B cell (primary cell): ENCODE results near the gene HACE1. TPM values are rescaled to one million over a fixed set of nuclear protein-coding genes. Genes with fewer than 3 reads are reported as not detected.
"Not testable (repeated sequence)": the region's sequence is repeated elsewhere in the genome, so short reads cannot be mapped to it uniquely, and the experiment has no call there.

Experiments
- ATAC-seq: fragments of 200-7000 bp; cut with Tn5 transposase; one replicate; pipeline ENCODE4 v1.10.0; 2021; ENCODE audit warnings: low read depth, mild to moderate bottlenecking, moderate number of reproducible peaks, moderate library complexity
- CTCF ChIA-PET: fragments of 350-600 bp; sonication (Branson Sonifier 250); formaldehyde crosslinking; loops from one replicate; lab custom pipeline; 2021; ENCODE audit warnings: antibody characterized with exemption, inconsistent platforms; lab: Charles Lee
- POLR2A ChIA-PET: fragments of 350-600 bp; sonication (Branson Sonifier 250); formaldehyde crosslinking; loops from one replicate; lab custom pipeline; 2021; ENCODE audit warnings: antibody characterized with exemption; lab: Charles Lee
- DNase-seq: peaks from one replicate; pipeline ENCODE4 v3.0.0; 2013
- H2AFZ ChIP-seq: 2 replicates; pipeline ENCODE4 v1.6.1; 2012; ENCODE audit warnings: mild to moderate bottlenecking, low read depth, low read length; ENCODE audit not compliant: insufficient read depth, poor library complexity, severe bottlenecking
- H3K27ac ChIP-seq, 2 donors: 1 replicate in 1 of 2; 2 replicates in 1 of 2; pipeline ENCODE4 v1.5.1; 2012 to 2013; ENCODE audit warnings: low read length in 2 of 2, mild to moderate bottlenecking in 2 of 2, moderate library complexity in 1 of 2
- H3K27me3 ChIP-seq, 4 experiments: fragments of 200-600 bp in 1 of 4; sonication (generic) in 1 of 4; replicated peaks in 1 of 4; 1 replicate in 2 of 4; 2 replicates in 2 of 4; pipeline versions ENCODE4 v1.6.1 to v1.7.0; 2013 to 2016; ENCODE audit warnings: low read length in 3 of 4, mild to moderate bottlenecking in 2 of 4, mixed read lengths in 1 of 4, moderate library complexity in 1 of 4; ENCODE audit not compliant: insufficient read depth in 4 of 4, control insufficient read depth in 3 of 4; ENCODE audit errors: control extremely low read depth in 1 of 4
- H3K36me3 ChIP-seq, 2 experiments: replicated peaks in 1 of 2; 1 replicate in 1 of 2; 2 replicates in 1 of 2; pipeline versions ENCODE4 v1.6.1 to v1.7.1; 2013; ENCODE audit warnings: low read length in 1 of 2; ENCODE audit not compliant: insufficient read depth in 2 of 2, control insufficient read depth in 1 of 2; ENCODE audit errors: control extremely low read depth in 1 of 2, extremely low read depth in 1 of 2
- H3K4me1 ChIP-seq, 2 donors: fragments of 200-600 bp in 1 of 2; sonication (generic) in 1 of 2; 1 replicate in 1 of 2; 2 replicates in 1 of 2; pipeline versions ENCODE4 v1.5.1 to v1.6.1; 2013 to 2017; ENCODE audit warnings: low read length in 2 of 2; ENCODE audit not compliant: control insufficient read depth in 2 of 2, insufficient read depth in 2 of 2
- H3K4me2 ChIP-seq: replicated peaks from 2 replicates; pipeline ENCODE3; 2012; ENCODE audit warnings: mild to moderate bottlenecking, low read depth, low read length; ENCODE audit not compliant: poor library complexity, severe bottlenecking
- H3K4me3 ChIP-seq, 5 experiments: fragments of 200-600 bp in 1 of 5; sonication (generic) in 1 of 5; 1 replicate in 3 of 5; 2 replicates in 2 of 5; pipeline versions ENCODE4 v1.5.1 to v1.7.0; 2011 to 2016; ENCODE audit warnings: low read length in 4 of 5, mild to moderate bottlenecking in 4 of 5, low read depth in 2 of 5, control low read depth in 1 of 5, moderate library complexity in 1 of 5; ENCODE audit not compliant: insufficient read depth in 1 of 5; ENCODE audit errors: control extremely low read depth in 1 of 5, extremely low read depth in 1 of 5
- H3K79me2 ChIP-seq: fragments of 200-600 bp; sonication (generic); one replicate; pipeline ENCODE4 v1.6.0; 2016; ENCODE audit warnings: low read length; ENCODE audit not compliant: control insufficient read depth, insufficient read depth
- H3K9ac ChIP-seq: fragments of 200-600 bp; sonication (generic); 2 replicates; pipeline ENCODE4 v1.6.1; 2017; ENCODE audit warnings: mild to moderate bottlenecking, low read length, moderate library complexity
- H3K9me3 ChIP-seq, 3 donors: one replicate each; pipeline versions ENCODE4 v1.6.1 to v1.7.1; 2013; ENCODE audit warnings: low read length in 2 of 3; ENCODE audit not compliant: control insufficient read depth in 2 of 3, insufficient read depth in 1 of 3; ENCODE audit errors: control extremely low read depth in 1 of 3
- H4K20me1 ChIP-seq: 2 replicates; pipeline ENCODE4 v1.6.0; 2012; ENCODE audit warnings: mild to moderate bottlenecking, low read length; ENCODE audit not compliant: insufficient read depth, control insufficient read depth, poor library complexity, severe bottlenecking
- H3K27ac Mint-ChIP-seq: one replicate; pipeline ENCODE4 v1.8.0; 2021; ENCODE audit warnings: mixed read lengths
- H3K27me3 Mint-ChIP-seq: one replicate; pipeline ENCODE4 v1.8.0; 2021; ENCODE audit warnings: mixed read lengths
- H3K4me1 Mint-ChIP-seq: one replicate; pipeline ENCODE4 v1.8.0; 2021; ENCODE audit warnings: mixed read lengths
- H3K4me3 Mint-ChIP-seq: one replicate; pipeline ENCODE4 v1.8.0; 2021; ENCODE audit warnings: mixed read lengths
- H3K9me3 Mint-ChIP-seq: one replicate; pipeline ENCODE4 v1.8.0; 2022; ENCODE audit warnings: mixed read lengths; ENCODE audit not compliant: insufficient read depth
- EZH2 ChIP-seq: IDR thresholded peaks from 2 replicates; pipeline ENCODE4 v1.6.1; 2012; ENCODE audit warnings: borderline replicate concordance, low read depth, mild to moderate bottlenecking, moderate library complexity, low read length; ENCODE audit not compliant: insufficient read depth, poor library complexity, severe bottlenecking
- WGBS: methylation state at CpG from one replicate; pipeline ENCODE4 v1.1.5; 2013; ENCODE audit warnings: missing lambda C conversion rate; ENCODE audit not compliant: insufficient coverage; 5-methylcytosine and 5-hydroxymethylcytosine counted together
- intact Hi-C: fragments of 100-400 bp; cut with micrococcal nuclease; formaldehyde crosslinking; loops from one replicate; pipeline ENCODE4 v1.10.0; 2022
- polyA plus RNA-seq: library from polyadenylated mRNA; depleted of rRNA; stranded (reverse); fragments of >200 nt; gene quantifications from 2 replicates; pipeline ENCODE4 v1.2.3, GENCODE V29; 2012
- total RNA-seq, 2 donors: library from RNA; stranded (reverse); fragments of 120-200 nt in 1 of 2; gene quantifications; 1 replicate in 1 of 2; 2 replicates in 1 of 2; pipeline versions ENCODE4 v1.2.3 to v1.2.4, GENCODE V29; 2013 to 2022
- TF ChIP-seq, protein P1 (sequence below): fragments of 200-600 bp; IDR thresholded peaks from one replicate; pipeline ENCODE4 v1.8.0; 2022; ENCODE audit warnings: antibody characterized with exemption, mild to moderate bottlenecking

HACE1 gene
- total and polyA plus RNA-seq, 2 donors (not counting 1 experiment from before 2014, with no cell fraction given): 7.5 to 19.2 TPM

DNA sequence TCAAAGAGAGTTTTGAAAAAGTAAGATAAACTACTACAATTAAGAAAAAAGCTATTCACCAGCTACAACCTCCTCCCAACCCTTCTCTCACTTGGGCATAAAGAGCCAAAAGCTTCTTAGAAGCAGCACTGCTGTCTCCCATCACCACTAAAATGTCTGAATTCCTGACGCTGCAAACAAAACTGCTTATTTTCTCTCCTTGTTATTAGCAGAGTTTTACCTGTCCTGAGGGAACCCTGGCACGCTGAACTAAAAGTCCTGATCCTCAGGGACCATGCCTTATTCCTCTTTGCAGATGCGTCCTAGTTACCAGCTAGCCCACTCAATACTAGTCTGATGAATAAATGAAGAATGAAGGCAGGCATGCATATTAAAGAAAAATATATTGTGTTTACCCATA, 1.1 kb downstream of the HACE1 start:
- H3K27ac Mint-ChIP-seq: peak overlapping the region; percentile 37

DNA sequence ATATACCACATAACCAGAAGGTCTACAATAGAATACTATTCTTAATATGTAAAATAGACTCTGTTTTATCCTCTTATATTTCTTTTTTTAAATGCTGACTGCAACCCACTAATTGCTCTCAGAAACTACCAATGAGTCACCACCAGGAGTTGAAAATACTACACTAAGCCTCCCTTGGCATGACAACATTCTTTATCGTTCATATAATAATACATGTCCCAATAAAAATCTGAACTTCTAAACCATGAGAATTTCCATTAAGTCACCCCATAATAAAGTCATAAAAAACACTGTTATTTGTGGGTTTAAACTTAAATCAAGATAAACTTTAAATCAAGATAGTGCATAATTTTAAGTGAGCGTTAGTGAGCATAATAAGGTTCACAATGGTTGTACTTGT, 4.2 kb downstream of the HACE1 start:
- Histone ChIP-seq H2AFZ (no peak overlapping the region), H3K79me2 (peaks cover 7% of the 10 kb centered on the region), H3K4me2 (no peak overlapping the region), H4K20me1 (no peaks in the 10 kb centered on the region), H3K27ac (no peak overlapping the region), H3K27me3 (no peaks in the 10 kb centered on the region), H3K4me1 (peaks cover 6 to 8% of the 10 kb centered on the region in 2 donors), H3K4me3 (no peak overlapping the region), H3K9me3 (no peaks in the 10 kb centered on the region), H3K36me3 (no peaks in the 10 kb centered on the region), H3K9ac (no peak overlapping the region)
- peaks cover 16% of the 10 kb centered on the region for H3K4me1 Mint-ChIP-seq
- DNase-seq (no peak), ATAC-seq (no peak)
- H3K9me3 Mint-ChIP-seq: no peaks in the 10 kb centered on the region
- no peak overlapping the region for H3K4me3 Mint-ChIP-seq
- H3K27me3 Mint-ChIP-seq: no peaks in the 10 kb centered on the region
- intact Hi-C loops: no loop called here
- TF ChIP-seq, protein P1, sequence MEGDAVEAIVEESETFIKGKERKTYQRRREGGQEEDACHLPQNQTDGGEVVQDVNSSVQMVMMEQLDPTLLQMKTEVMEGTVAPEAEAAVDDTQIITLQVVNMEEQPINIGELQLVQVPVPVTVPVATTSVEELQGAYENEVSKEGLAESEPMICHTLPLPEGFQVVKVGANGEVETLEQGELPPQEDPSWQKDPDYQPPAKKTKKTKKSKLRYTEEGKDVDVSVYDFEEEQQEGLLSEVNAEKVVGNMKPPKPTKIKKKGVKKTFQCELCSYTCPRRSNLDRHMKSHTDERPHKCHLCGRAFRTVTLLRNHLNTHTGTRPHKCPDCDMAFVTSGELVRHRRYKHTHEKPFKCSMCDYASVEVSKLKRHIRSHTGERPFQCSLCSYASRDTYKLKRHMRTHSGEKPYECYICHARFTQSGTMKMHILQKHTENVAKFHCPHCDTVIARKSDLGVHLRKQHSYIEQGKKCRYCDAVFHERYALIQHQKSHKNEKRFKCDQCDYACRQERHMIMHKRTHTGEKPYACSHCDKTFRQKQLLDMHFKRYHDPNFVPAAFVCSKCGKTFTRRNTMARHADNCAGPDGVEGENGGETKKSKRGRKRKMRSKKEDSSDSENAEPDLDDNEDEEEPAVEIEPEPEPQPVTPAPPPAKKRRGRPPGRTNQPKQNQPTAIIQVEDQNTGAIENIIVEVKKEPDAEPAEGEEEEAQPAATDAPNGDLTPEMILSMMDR: no peak
- TF ChIP-seq EZH2: no peak
- H3K27ac Mint-ChIP-seq: no peak overlapping the region
- POLR2A ChIA-PET: no interaction called here
- WGBS: no CpG with 5 or more reads among the region's 2 CpGs
- CTCF ChIA-PET: interaction anchor here (0.6 kb wide), 1 partner anchor 10 kb away, joined by 3 read pairs; no protein-coding TSS in a partner anchor

More for the DNA sequence above, 1.1 kb downstream of the HACE1 start:
- Histone ChIP-seq H3K4me3 (peak overlapping the region in 4 of 5 experiments; percentile 76 to 89 (median 78)), H3K27me3 (no peaks in the 10 kb centered on the region), H3K36me3 (no peaks in the 10 kb centered on the region), H3K9ac (peak overlapping the region; percentile 78), H4K20me1 (no peaks in the 10 kb centered on the region), H3K9me3 (no peaks in the 10 kb centered on the region), H3K4me1 (peaks cover 6 to 8% of the 10 kb centered on the region in 2 donors), H3K4me2 (peak overlapping the region; percentile 92), H3K79me2 (peaks cover 7% of the 10 kb centered on the region), H2AFZ (peak overlapping the region; percentile 84), H3K27ac (no peak overlapping the region)
- WGBS: 40% methylated on average over 1 of the region's 3 CpGs
- intact Hi-C loops: loop anchor here (2.0 kb wide), 1 partner anchor 544 kb away; the partner anchor contains the start of gene PREP
- POLR2A ChIA-PET: no interaction called here
- CTCF ChIA-PET: no interaction called here
- Mint-ChIP-seq H3K4me1 (peaks cover 17% of the 10 kb centered on the region), H3K27me3 (peaks cover 15% of the 10 kb centered on the region), H3K9me3 (no peaks in the 10 kb centered on the region), H3K4me3 (peak overlapping the region; percentile 96)
- peak; percentile 5 for DNase-seq
- ATAC-seq: no peak
- TF ChIP-seq EZH2: no peak
- TF ChIP-seq, protein P1: no peak

DNA sequence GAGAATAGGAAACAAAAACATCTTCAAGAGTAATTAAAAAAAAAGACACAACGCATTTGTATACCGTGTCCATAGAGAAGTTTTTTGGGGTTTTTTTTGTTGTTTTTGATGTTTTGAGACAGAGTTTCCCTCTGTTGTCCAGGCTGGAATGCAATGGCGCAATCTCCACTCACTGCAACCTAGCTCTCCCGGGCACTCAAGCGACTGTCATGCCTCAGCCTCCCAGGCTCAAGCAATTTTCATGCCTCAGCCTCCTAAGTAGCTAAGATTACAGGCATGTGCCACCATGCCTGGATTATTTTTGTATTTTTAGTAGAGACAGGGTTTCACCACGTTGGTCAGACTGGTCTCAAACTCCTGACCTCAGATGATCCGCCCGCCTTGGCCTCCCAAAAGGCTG, 12.0 kb downstream of the HACE1 start:
- intact Hi-C loops, H3K27me3 ChIP-seq, ATAC-seq, H3K36me3 ChIP-seq, H3K79me2 ChIP-seq, H3K9ac ChIP-seq, H3K4me1 ChIP-seq, H4K20me1 ChIP-seq, H3K27me3 Mint-ChIP-seq, H3K4me3 Mint-ChIP-seq, H3K4me1 Mint-ChIP-seq, H3K9me3 ChIP-seq, H3K27ac Mint-ChIP-seq, POLR2A ChIA-PET, CTCF ChIA-PET, H3K27ac ChIP-seq, H3K4me2 ChIP-seq, H3K4me3 ChIP-seq, DNase-seq, H3K9me3 Mint-ChIP-seq, H2AFZ ChIP-seq: not testable (repeated sequence)
- WGBS: 97% methylated on average over 6 of the region's 8 CpGs
